HG03571 (cell line): ENCODE results near the gene ATP5ME.
"Not testable (repeated sequence)": the region's sequence is repeated elsewhere in the genome, so short reads cannot be mapped to it uniquely, and the experiment has no call there.

Experiments used
- ATAC-seq: cut with Tn5 transposase; IDR thresholded peaks from one replicate; pipeline ENCODE4 v1.9.1; 2021; ENCODE audit not compliant: unreplicated experiment

The ATP5ME gene, protein sequence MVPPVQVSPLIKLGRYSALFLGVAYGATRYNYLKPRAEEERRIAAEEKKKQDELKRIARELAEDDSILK

DNA sequence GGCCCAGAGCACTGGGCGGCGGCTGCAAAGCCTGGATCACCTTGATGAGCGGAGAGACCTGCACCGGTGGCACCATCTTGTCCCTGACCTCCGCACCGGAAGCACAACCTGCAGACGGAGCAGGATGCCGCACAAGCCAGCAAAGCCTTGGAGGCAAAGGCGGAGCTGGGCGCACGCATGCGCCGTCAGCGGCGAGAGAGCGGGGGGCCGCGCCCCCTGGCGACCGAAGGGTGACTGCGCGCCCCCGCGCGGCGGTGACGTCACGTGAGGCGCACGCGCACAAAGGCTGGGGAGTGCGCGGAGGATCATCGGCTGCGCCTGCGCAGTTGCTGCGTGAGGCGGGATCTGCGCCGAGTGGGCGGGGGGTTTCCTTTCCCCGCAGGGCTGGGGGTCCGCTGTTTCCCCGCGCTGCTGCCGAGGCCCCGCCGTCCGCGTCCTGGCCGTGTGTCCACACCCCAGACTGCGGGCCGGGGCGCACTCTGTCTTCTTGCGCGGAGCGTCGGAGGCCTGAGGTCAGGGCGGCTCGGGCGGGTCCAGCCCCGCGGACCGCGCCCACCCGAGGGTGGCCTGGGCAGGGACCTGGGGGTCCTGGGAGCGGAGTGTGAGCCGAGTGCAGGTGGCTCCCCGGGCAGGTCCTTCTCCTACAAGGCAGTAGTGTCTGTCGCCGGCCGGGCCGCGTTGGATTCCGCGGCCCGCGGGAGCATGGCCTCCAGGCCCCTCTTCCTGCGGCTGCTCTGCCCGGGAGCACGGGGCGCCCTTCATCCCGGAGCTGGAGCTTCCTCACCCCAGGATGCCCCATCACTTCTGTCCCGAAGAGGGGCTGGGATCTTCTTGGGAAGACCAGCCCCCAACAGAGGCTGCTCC, at the start of gene ATP5ME, which contains the start of gene MYL5:
ATP5ME (minus strand) TSS at position 105 of the 864 bp plus-strand sequence; CDS start at position 76, 29 bp downstream.
MYL5 (plus strand) TSS at position 371 of the 864 bp plus-strand sequence. CDS start 3,485 bp downstream, outside the sequence.
- ATAC-seq: peak; percentile 77

DNA sequence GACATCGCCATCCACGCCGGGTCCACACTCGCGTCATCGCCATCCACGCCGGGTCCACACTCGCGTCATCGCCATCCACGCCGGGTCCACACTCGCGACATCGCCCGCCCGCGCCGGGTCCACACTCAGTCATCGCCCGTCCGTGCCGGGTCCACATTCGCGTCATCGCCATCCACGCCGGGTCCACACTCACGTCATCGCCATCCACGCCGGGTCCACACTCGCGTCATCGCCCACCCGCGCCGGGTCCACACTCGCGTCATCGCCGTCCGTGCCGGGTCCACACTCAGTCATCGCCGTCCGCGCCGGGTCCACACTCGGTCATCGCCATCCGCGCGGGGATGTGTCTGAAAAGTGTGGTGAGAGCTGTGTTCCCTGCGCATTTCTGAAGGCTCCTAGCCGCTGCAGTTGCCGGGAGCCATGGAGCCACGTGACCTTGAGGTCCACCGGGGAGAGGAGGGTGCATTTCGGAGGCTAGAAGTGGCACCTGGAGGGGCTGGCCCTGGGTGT, 48.8 kb upstream of the ATP5ME start:
- no peak for ATAC-seq

DNA sequence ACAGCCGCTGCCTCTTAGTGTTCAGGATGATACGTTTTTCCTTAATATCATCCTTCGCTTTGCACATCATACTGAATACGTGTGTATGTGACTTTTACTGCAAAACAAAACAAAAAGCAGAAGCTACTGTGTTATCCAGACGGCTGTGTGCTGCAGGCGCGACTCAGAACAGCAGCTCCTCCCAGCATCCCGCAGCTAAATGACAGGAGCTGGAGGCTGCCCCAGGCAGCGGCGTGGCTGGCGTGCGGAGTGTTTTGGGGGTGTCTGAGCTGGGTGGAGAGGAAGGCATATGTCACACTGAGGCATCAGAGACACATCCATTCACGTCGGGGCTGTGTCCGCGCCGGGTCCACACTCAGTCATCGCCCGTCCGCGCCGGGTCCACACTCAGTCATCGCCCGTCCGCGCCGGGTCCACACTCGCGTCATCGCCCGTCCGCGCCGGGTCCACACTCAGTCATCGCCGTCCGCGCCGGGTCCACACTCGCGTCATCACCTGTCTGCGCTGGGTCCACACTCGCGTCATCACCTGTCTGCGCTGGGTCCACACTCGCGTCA, 48.2 kb upstream of the ATP5ME start:
- ATAC-seq: no peak

DNA sequence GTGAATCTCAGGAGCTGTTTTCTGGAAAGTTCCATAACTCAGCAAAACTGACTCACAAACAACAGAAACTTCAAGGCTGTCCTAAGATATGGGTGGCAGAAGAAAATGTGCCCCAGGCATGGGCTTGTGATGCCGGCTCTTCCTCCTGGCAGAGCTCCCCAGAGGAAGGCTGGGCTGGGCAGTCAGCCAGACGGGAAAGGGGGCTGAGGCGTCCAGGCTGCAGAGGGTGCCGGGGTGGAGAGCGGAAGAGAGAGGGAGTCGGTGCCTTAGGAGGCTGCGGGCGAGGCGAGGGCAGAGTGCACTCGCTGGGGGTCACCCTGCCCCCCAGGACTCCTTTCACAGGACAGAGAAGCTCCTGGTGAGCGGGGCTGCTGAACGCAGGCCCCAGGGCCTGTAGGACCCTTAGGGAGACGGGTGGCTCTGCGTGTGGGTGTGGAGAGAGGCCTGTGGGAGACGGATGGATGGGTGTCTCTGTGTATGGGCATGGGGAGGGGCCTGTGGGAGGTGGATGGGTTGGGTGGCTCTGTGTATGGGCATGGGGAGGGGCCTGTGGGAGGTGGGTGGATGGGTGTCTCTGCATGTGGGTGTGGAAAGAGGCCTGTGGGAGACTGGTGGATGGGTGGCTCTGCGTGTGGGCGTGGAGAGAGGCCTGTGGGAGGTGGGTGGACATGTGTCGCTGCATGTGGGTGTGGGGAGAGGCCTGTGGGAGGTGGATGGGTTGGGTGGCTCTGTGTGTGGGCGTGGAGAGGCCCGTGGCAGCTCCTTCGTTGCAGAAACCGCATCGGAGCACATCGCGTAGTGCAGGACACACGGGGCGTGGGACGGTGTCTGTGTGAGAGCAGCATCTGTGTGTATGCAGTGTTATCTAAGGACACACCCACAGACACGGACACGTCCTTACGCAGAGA, 47.4 kb upstream of the ATP5ME start:
- no peak for ATAC-seq

DNA sequence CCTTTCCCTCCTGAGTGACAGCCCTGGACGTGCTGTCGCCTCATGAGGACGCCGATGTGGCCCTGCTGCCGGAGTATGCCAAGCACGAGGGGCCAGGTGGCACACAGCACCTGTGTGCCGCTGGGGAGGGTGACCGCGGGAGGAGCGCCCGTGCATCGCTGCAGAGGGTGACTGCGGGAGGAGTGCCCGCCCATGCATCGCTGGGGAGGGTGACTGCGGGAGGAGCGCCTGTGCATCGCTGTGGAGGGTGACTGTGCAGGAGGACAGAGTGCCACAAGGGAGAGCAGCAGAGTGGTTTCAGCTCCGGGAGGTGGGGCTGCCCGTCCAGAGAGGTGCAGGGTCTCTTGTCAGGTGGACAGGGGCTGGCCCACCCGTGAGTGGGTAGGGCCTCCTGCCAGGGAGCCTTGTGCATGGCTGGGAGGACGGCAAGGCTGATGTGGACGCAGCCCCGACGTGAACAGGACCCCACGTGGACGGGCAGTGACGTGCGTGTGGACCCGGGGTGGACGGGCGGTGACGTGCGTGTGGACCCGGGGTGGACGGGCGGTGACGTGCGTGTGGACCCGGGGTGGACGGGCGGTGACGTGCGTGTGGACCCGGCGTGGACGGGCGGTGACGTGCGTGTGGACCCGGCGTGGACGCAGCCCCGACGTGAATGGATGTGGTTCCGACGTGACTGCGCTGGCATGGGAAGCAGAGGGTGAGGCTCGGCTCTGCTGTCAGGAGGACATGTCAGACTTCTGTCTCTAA, 46.2 kb upstream of the ATP5ME start:
- ATAC-seq: no peak

DNA sequence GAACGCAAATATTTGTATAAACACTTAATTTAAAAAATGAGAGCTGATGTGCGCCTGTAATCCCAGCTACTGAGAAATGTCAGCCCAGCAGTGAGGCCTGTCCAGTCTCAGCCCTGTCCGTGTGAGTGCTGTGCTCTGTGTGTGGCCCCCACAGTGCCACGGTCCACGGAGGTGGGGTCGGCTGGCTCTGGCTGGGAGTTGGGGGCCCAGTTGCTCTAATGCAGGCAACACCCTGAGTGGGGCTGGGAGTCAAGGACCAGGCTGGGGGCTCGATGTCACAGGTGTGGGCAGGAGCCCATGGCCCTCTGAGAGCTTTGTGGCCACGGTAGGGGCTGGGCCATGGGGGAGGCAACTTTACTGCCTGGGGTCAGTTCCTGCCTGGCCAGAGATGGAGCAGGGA, 44.4 kb upstream of the ATP5ME start:
- no peak for ATAC-seq

DNA sequence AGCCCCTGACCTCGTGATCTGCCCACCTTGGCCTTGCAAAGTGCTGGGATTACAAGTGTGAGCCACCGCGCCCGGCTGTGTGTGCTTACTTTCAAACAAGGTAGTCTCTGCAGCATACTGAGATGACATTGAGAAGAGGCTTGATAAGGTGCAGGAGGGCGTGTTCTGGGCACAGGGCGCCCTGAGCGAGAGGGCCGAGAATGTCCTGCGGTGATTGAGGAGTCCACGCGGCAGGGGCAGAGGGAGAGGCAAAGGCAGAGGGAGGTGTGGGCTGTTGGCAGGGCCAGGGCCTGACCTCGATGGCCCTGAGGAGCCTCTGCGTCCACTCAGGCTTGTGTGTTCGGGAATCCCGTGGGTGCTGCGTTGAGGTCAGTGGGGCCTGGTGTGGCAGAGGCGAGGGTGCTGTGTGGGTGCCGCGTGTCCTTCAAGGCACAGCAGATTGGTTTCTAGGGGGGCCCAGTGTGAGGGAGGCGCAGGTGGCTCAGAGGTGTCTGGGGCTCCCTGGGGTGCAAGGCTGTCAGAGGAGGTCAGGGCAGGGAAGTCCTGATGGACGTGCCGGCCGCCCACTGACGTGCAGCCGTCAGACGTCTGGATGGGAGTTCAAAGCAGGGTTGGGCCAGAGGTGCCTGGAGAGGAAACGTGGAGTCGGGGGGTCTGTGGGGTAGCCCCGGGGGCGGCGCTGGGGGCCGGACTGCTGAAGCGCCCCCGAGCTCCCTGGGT, 43.7 kb upstream of the ATP5ME start:
- no peak for ATAC-seq

DNA sequence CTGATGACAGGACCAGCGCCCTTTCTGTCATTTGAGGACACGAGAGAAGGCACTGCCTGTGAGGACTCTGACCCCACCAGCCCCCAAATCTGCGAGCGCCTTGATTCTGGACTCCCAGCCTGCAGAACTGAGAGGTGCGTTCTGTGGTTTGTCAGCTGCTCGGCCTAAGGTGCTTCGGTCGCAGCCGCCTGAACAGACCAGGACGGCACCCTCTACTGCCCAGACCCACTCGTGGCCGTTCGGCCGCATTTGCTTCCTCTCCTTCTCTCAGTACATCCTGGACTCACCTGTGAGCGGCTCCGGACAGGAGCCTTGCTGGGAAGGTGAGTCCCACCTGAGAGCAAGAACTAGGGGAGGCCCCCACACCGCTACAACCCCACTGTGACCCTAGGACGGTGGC, 40.0 kb upstream of the ATP5ME start:
- ATAC-seq: no peak

DNA sequence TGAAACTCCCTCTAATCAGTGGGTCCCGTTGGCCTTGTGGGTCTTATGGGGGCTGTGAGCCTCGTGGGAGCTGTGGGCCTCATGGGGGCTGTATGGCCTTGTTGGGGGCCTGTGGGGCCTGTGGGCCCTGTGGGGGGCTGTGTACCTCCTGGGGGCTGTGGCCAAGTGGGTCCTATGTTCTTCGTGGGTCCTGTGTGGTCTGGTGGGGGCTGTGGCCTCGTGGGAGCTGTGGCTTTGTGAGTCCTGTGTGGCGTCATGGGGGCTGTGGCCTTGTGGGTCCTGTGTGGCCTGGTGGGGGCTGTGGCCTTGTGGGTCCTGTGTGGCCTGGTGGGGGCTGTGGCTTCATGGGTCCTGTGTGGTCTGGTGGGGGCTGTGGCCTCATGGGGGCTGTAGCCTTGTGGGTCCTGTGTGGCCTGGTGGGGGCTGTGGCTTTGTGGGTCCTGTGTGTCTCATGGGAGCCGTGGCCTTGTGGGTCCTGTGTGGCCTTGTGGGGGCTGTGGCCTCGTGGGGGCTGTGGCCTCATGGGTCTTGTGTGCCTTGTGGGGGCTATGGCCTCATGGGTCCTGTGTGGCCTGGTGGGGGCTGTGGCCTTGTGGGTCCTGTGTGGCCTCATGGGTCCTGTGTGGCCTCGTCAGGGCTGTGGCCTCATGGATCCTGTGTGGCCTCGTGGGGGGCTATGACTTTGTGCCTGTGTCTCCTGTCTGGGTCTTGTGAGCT, 39.0 kb upstream of the ATP5ME start:
- no peak for ATAC-seq

DNA sequence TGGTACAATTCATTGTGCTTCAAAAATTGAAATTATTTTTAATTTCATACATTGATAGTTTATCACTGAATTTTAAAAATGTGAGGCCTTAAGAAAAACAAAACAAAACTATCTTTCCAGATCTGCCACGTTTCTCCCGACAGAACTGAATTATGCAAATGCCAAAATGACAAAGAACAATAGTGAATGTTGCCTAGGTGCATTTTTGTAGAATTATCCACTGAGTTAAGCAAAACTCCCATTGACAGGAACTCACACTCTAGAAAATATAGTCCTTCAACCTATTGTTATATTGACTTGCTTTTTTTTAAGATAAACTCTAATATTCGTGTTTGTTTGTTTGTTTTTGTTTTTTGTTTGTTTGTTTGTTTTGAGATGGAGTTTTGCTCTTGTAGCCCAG, 38.0 kb upstream of the ATP5ME start:
- ATAC-seq: no peak

DNA sequence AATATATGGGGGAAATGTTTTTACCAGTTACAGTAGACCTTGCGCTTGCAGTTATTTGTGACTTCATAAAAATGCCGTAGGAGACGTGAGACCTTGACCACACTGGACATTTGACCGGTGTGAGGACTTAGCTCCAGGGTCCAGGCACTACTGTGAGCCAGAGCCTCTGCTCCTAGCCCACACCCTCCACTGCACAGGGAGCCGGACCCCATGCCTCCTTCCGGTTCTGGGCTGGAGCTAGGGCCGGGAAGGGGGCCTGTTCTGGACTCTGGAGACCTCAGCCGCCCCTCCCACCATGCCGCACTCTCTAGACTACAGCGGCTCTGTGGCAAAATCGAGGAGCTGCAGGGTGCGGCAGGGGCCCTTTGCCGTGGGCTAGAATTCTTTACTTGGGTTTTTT, 36.8 kb upstream of the ATP5ME start:
- ATAC-seq: no peak

DNA sequence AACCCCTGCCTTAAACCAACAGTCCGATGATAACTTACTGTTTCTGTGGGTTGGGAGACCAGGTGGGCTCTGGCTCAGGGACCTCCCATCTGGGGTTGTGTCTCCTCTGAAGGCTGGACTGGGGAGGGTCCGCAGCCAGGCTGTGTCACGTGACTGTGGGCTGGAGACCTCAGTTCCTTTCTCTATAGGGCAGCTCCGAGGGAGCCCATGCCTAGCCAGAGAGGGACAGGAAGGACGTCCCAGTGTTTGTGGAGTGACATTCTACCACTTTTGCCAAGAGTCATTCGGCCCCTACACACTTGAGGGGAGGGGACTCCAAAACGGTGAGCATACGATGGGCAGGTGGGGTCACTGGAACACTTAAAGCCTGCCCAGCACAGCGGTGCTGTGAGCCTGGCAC, 36.0 kb upstream of the ATP5ME start:
- ATAC-seq: no peak

DNA sequence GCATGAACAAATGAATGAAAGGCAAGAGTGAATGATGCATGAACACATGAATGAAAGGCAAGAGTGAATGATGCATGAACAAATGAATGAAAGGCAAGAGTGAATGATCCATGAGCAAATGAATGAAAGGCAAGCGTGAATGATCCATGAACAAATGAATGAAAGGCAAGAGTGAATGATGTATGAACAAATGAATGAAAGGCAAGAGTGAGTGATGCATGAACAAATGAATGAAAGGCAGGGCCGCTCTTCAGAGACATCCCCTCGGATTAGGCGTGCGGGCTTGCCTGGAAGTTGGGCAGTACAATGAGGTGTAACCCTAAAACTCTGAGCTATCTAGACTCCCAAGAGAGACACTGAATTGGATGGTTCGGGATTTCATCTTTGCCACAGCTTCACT, 35.3 kb upstream of the ATP5ME start:
- no peak for ATAC-seq

DNA sequence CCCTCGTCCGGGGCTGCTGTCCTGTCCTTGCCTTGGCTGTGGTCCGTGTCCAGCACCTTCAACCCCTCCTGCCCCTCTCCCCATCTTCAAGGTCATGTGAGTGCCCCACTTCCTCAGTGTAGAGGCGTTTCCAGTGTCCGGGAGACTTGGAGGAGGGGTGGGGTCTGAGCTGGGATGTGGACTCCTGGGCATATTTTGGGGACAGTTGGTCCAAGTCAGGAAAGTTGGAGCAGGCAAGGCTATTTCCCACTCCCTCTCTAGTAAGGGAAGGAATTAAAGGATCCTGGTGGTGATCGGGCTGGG, 34.5 kb upstream of the ATP5ME start:
- no peak for ATAC-seq

DNA sequence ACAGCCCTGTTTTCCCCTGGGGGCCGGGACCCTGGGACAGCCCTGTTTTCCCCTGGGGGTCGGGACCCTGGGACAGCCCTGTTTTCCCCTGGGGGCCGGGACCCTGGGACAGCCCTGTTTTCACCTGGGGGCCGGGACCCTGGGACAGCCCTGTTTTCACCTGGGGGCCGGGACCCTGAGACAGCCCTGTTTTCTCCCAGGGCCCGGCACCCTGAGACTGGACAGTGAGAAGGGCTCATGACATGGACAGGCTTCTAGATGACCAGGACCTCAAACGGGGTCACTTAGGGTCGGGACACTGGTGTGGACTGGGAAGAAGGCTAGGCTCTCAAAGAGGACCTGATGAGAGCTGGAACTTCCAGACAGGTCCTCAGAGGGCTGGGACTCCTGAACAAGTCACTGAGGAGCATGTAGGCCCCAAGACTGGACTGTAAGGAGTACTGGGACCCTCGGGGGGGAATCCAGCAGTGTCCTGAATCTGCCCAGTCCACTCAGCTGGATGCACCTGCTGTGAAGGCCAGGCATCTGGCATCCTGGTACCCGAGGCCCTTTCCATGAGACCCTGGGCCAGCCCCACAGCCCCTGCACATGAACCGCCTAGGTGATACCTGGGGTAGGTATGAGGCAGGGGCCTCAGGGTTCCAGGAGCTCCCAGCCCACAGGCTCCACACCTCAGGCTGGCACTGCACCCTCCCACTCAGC, 34.0 kb upstream of the ATP5ME start:
- no peak for ATAC-seq

DNA sequence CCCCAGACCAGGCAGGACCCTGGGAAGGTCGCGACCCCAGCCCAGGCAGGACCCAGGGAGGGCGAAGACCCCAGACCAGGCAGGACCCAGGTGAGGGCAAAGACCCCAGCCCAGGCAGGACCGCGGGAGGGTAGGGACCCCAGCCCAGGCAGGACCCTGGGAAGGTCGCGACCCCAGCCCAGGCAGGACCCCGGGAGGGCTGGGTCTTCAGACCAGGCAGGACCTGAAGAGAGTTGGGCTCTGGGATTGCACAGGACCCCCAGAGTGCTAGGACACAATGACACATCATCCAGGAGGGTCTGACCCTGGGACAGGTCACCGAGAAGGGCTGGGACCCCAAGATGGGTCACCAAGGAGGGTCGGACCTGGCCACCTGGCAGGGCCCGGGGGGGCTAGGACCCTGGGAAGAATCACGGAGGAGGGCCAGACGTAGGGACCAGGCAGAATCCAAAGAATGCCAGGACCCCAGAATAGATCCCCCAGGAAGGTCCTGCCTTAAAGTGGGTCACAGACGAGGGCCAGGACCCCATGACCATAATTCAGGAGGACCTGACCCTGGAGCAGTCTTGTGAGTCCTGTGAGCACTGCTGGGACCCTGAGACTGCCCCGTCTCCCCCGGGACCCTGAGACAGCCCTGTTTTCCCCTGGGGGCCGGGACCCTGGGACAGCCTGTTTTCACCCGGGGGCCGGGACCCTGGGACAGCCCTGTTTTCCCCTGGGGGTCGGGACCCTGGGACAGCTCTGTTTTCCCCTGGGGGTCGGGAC, 32.9 kb upstream of the ATP5ME start:
- ATAC-seq: no peak

DNA sequence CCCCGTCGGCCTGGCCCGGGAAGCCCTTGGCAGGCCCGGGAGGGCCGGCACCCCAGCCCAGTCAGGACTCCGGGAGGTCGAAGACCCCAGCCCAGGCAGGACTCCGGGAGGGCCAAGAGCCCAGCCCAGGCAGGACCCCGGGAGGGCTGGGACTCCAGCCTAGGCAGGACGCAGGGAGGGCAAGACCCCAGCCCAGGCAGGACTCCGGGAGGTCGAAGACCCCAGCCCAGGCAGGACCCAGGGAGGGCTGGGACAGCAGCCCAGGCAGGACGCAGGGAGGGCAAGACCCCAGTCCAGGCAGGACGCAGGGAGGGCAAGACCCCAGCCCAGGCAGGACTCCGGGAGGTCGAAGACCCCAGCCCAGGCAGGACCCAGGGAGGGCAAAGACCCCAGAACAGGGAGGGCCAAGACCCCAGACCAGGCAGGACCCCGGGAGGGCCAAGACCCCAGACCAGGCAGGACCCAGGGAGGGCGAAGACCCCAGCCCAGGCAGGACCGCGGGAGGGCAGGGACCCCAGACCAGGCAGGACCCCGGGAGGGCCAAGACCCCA, 32.1 kb upstream of the ATP5ME start:
- ATAC-seq: not testable (repeated sequence)
